GM21737 (cell line): ENCODE measurements around the gene RNF111.
"Not testable (repeated sequence)": the region's sequence is repeated elsewhere in the genome, so short reads cannot be mapped to it uniquely, and the experiment has no call there.

Source experiments
- ATAC-seq: cut with Tn5 transposase; IDR thresholded peaks from one replicate; pipeline ENCODE4 v1.9.1; 2021; ENCODE audit warnings: mild to moderate bottlenecking, moderate library complexity; ENCODE audit not compliant: unreplicated experiment

The RNF111 gene

GRCh38 chr15:59127255-59127654 lies 139.8 kb downstream of the RNF111 start:
- not testable (repeated sequence) for ATAC-seq

DNA sequence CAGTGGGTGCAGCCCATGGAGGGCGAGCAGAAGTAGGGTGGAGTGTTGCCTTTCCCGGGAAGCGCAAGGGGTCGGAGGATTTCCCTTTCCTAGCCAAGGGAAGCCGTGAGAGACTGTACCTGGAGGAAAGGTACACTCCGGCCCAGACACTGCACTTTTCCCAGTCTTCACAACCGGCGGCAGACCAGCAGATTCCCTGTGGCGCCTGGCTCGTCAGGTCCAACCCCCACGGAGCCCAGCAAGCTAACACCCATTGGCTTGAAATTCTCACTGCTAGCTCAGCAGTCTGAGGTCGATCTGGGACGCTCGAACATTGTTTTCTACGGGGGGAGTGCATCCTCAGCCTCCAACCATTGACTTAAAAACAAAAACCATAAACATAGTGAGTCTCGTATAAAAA lies 144.0 kb downstream of the RNF111 start:
- no peak for ATAC-seq

DNA sequence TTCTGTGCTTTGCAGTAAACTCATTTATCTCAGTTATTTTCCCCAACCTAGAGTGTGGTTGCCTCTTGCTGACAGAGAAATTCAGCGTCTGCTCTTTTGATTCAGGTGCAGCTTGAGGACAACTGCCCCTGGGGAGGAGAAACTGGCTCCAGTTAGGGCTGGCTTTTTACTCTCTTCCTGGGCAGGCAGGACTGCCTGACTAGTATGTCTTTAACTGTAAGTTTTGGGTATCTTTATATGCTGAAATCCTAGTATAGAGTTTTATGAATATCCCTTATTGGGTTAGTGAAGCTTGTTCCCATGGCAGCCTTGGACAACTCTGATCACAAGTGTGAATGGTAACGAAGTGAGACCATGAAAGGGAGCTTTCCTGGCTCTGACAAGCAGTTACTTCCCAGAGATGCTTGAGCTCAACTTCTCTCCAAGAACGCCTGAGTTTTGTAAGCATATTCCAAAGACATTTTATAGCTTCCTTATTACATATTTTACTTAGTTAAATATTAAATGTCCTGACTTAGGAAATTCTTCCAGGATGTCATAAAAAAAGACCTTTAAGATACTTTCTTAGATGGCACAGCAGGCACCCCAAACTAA lies 144.6 kb downstream of the RNF111 start:
- ATAC-seq: no peak

GRCh38 chr15:59133929-59134427 lies 146.5 kb downstream of the RNF111 start:
- ATAC-seq: no peak

- no peak for ATAC-seq
These were observed 150.1 kb downstream of the RNF111 start for GRCh38 chr15:59137566-59137965.

DNA sequence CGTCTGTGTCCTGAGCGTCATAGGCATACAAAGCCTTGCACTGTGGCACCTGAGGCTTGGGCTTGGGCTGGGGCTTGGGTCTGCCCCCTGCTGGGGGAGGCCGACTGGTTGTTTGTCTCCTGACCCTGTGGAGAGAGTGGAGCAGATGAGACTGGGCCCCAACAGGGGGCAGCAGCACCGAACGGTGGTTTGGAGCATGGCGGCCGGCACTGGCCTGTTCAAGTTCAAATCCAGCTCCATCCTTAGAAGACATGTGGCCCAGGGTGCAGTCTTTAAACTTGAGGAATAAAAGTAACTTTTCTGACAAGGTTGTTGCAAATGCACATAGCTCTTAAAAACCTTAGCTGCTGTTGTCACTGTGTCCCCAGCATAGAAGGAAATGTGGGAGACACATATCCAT lies 150.8 kb downstream of the RNF111 start:
- ATAC-seq: peak; percentile 50

- ATAC-seq: no peak
These were observed 153.2 kb downstream of the RNF111 start for GRCh38 chr15:59140422-59141226.

- ATAC-seq: no peak
These were observed 155.8 kb downstream of the RNF111 start for GRCh38 chr15:59143281-59143680.

DNA sequence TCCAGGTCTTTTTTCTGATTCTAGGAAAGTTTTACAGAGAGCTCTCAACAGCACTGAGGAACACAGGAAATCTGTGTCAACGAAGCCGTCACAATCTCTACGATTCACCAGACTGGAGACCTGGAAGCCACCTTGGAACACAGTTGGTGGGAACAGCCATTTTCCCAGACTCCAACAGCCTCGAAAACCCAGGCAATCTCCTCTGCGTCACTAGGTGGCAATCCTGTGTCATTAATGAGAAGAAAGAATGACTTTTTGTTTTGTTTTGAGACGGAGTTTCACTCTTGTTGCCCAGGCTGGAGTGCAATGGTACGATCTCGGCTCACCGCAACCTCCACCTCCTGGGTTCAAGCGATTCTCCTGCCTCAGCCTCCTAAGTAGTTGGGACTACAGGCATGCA lies 157.1 kb downstream of the RNF111 start:
- not testable (repeated sequence) for ATAC-seq
